HCT116 (cell line): ENCODE results near the gene RBM43. TPM values are rescaled to one million over a fixed set of nuclear protein-coding genes. Genes with fewer than 3 reads are reported as not detected.

Experiments
- ATAC-seq: fragments of 200-7000 bp; cut with Tn5 transposase; 2 replicates; pipeline ENCODE4 v1.9.1; 2020; ENCODE audit warnings: mild to moderate bottlenecking, moderate library complexity
- BruUV-seq: library from RNA; stranded (reverse); fragments of 400-500 nt; replicated peaks from 2 replicates; lab custom pipeline; 2021; lab: Mats Ljungman, UMichigan
- CTCF ChIA-PET: fragments of 300-600 bp; sonication (Branson Sonifier 250); formaldehyde crosslinking; loops from one replicate; lab custom pipeline; 2021; ENCODE audit warnings: antibody characterized with exemption; lab: Charles Lee
- POLR2A ChIA-PET: fragments of 300-600, 350-600 bp; sonication (Branson Sonifier 250); formaldehyde crosslinking; loops from one replicate; lab custom pipeline; 2021; ENCODE audit warnings: antibody characterized with exemption; lab: Charles Lee
- RAD21 ChIA-PET, 2 experiments: fragments of 300-600 bp; sonication (Branson Sonifier 250); formaldehyde crosslinking; loops; one replicate each; lab custom pipeline; 2023; ENCODE audit warnings: low total read pairs in 2 of 2; ENCODE audit not compliant: uncharacterized antibody in 2 of 2, unreplicated experiment in 2 of 2, low non-redundant PET in 1 of 2; lab: Charles Lee
- DNase-seq: peaks from one replicate; pipeline ENCODE4 v3.0.0-alpha.2; 2010; ENCODE audit warnings: low read depth, low spot score
- H2AFZ ChIP-seq: fragments of 200-600 bp; shearing (Covaris generic), sonication (generic); 2 replicates; pipeline ENCODE4 v1.6.1; 2017; ENCODE audit warnings: low read depth, mixed run types, mixed read lengths, antibody characterized with exemption, low read length; ENCODE audit not compliant: poor library complexity, severe bottlenecking
- H3K27ac ChIP-seq: 2 replicates; pipeline ENCODE4 v1.5.1; 2012; ENCODE audit warnings: low read depth, low read length
- H3K27me3 ChIP-seq: fragments of 200-600 bp; sonication (generic); 2 replicates; pipeline ENCODE4 v1.6.1; 2016; ENCODE audit warnings: mixed run types, low read length, mixed read lengths; ENCODE audit not compliant: insufficient read depth
- H3K36me3 ChIP-seq, 2 experiments: fragments of 200-500 bp in 1 of 2; fragments of 200-600 bp in 1 of 2; sonication (Bioruptor generic) in 1 of 2; sonication (generic) in 1 of 2; 2 replicates each; pipeline versions ENCODE4 v1.5.1 to v1.6.1; 2014 to 2016; ENCODE audit warnings: low read length in 2 of 2, inconsistent platforms in 1 of 2, mixed read lengths in 1 of 2, mixed run types in 1 of 2; ENCODE audit not compliant: insufficient read depth in 2 of 2, control insufficient read depth in 1 of 2
- H3K4me1 ChIP-seq, 2 experiments: fragments of 200-600 bp in 1 of 2; sonication (generic) in 1 of 2; 2 replicates each; pipeline versions ENCODE4 v1.5.1 to v1.6.1; 2012 to 2017; ENCODE audit warnings: low read length in 2 of 2, inconsistent platforms in 1 of 2, mild to moderate bottlenecking in 1 of 2, mixed read lengths in 1 of 2, mixed run types in 1 of 2, moderate library complexity in 1 of 2; ENCODE audit not compliant: insufficient read depth in 2 of 2, control insufficient read depth in 1 of 2
- H3K4me2 ChIP-seq: fragments of 200-600 bp; sonication (generic); 2 replicates; pipeline ENCODE4 v1.6.1; 2017; ENCODE audit warnings: mixed run types, low read length, mixed read lengths
- H3K4me3 ChIP-seq, 2 experiments: fragments of 200-600 bp in 1 of 2; sonication (generic) in 1 of 2; replicated peaks in 1 of 2; 2 replicates each; pipeline ENCODE4 v1.5.1; 2011 to 2016; ENCODE audit warnings: low read length in 2 of 2, control low read depth in 1 of 2, low read depth in 1 of 2, mild to moderate bottlenecking in 1 of 2, mixed read lengths in 1 of 2, mixed run types in 1 of 2
- H3K79me2 ChIP-seq: fragments of 200-600 bp; sonication (generic); 2 replicates; pipeline ENCODE4 v1.6.1; 2017; ENCODE audit warnings: mild to moderate bottlenecking, mixed run types, low read length, moderate library complexity, mixed read lengths; ENCODE audit not compliant: insufficient read depth
- H3K9ac ChIP-seq: fragments of 200-600 bp; sonication (generic); 2 replicates; pipeline ENCODE4 v1.6.1; 2016; ENCODE audit warnings: low read length, mixed read lengths
- H3K9me2 ChIP-seq: fragments of 200-600 bp; sonication (generic), shearing (Covaris generic); 2 replicates; pipeline ENCODE4 v1.6.1; 2017; ENCODE audit warnings: mixed run types, mild to moderate bottlenecking, moderate library complexity; ENCODE audit not compliant: insufficient read depth
- H3K9me3 ChIP-seq, 2 experiments: fragments of 200-500 bp in 1 of 2; fragments of 200-600 bp in 1 of 2; sonication (Bioruptor generic) in 1 of 2; sonication (generic) in 1 of 2; 2 replicates each; pipeline ENCODE4 v1.6.1; 2014 to 2017; ENCODE audit warnings: low read length in 2 of 2, mixed read lengths in 2 of 2, inconsistent platforms in 1 of 2, low read depth in 1 of 2, mild to moderate bottlenecking in 1 of 2, mixed run types in 1 of 2, moderate library complexity in 1 of 2; ENCODE audit not compliant: control insufficient read depth in 1 of 2, insufficient read depth in 1 of 2
- H4K20me1 ChIP-seq: fragments of 200-600 bp; sonication (generic), shearing (Covaris generic); 2 replicates; pipeline ENCODE4 v1.6.1; 2017; ENCODE audit warnings: mixed run types, mild to moderate bottlenecking, moderate library complexity; ENCODE audit not compliant: insufficient read depth
- CBX3 ChIP-seq: IDR thresholded peaks from 2 replicates; pipeline ENCODE4 v1.6.1; 2012; ENCODE audit warnings: low read depth
- CEBPB ChIP-seq: IDR thresholded peaks from 2 replicates; pipeline ENCODE4 v1.6.1; 2012; ENCODE audit warnings: low read depth
- EGR1 ChIP-seq: IDR thresholded peaks from 2 replicates; pipeline ENCODE4 v1.6.1; 2012; ENCODE audit warnings: low read depth
- ELF1 ChIP-seq: IDR thresholded peaks from 2 replicates; pipeline ENCODE4 v1.6.1; 2012; ENCODE audit warnings: low read depth, borderline replicate concordance
- EZH2 ChIP-seq: fragments of 200-600 bp; sonication (generic); IDR thresholded peaks from 2 replicates; pipeline ENCODE4 v1.6.1; 2017; ENCODE audit warnings: antibody characterized with exemption, mixed run types
- EZH2phosphoT487 ChIP-seq: fragments of 200-600 bp; IDR thresholded peaks from 2 replicates; pipeline ENCODE4 v1.6.1; 2018; ENCODE audit warnings: antibody characterized with exemption, borderline replicate concordance
- FOSL1 ChIP-seq: IDR thresholded peaks from 2 replicates; pipeline ENCODE4 v1.6.1; 2012; ENCODE audit warnings: low read depth
- JUND ChIP-seq: IDR thresholded peaks from 2 replicates; pipeline ENCODE4 v1.6.1; 2012
- POLR2A ChIP-seq: IDR thresholded peaks from 2 replicates; pipeline ENCODE4 v1.7.0; 2011; ENCODE audit warnings: borderline replicate concordance; ENCODE audit not compliant: insufficient read depth, insufficient read length; ENCODE audit errors: extremely low read depth
- POLR2AphosphoS5 ChIP-seq: IDR thresholded peaks from 2 replicates; pipeline ENCODE4 v1.6.1; 2011; ENCODE audit warnings: mild to moderate bottlenecking, low read depth, low read length, moderate library complexity
- SP1 ChIP-seq: IDR thresholded peaks from 2 replicates; pipeline ENCODE4 v1.6.1; 2012; ENCODE audit warnings: low read depth
- SRF ChIP-seq: IDR thresholded peaks from 2 replicates; pipeline ENCODE4 v1.6.1; 2012; ENCODE audit warnings: low read depth
- YY1 ChIP-seq: IDR thresholded peaks from 2 replicates; pipeline ENCODE4 v1.6.1; 2011; ENCODE audit warnings: low read length, low read depth, moderate library complexity, mild to moderate bottlenecking; ENCODE audit not compliant: insufficient replicate concordance; ENCODE audit errors: extremely low read depth
- ZFX ChIP-seq: fragments of 450-650 bp; IDR thresholded peaks from 2 replicates; pipeline ENCODE4 v1.6.1; 2017
- ZNF274 ChIP-seq: fragments of 200-500 bp; sonication (Bioruptor generic); IDR thresholded peaks from 2 replicates; pipeline ENCODE4 v1.6.1; 2014; ENCODE audit warnings: mild to moderate bottlenecking, low read depth, low read length, inconsistent platforms
- intact Hi-C: fragments of 100-400 bp; cut with micrococcal nuclease; formaldehyde crosslinking; loops from 2 replicates; pipeline ENCODE4 v1.10.0; 2022
- total RNA-seq: library from RNA; stranded (reverse); gene quantifications from one replicate; pipeline ENCODE4 v1.2.1, GENCODE V29; 2021; ENCODE audit not compliant: unreplicated experiment
- TF ChIP-seq, protein P1 (sequence below): IDR thresholded peaks from 2 replicates; pipeline ENCODE4 v1.6.1; 2011; ENCODE audit warnings: mild to moderate bottlenecking, low read length, moderate library complexity; ENCODE audit not compliant: insufficient replicate concordance; ENCODE audit errors: extremely low read depth
- TF ChIP-seq, protein P2 (sequence below), 3 experiments: fragments of 200-600 bp in 1 of 3; sonication (generic) in 1 of 3; IDR thresholded peaks in 2 of 3; conservative IDR thresholded peaks in 1 of 3; 2 replicates each; pipeline ENCODE4 v1.5.1; 2012 to 2017; ENCODE audit warnings: low read depth in 2 of 3, low read length in 2 of 3, antibody characterized with exemption in 1 of 3, borderline replicate concordance in 1 of 3, control low read depth in 1 of 3, mild to moderate bottlenecking in 1 of 3, mixed read lengths in 1 of 3, mixed run types in 1 of 3, moderate library complexity in 1 of 3; ENCODE audit not compliant: insufficient read depth in 1 of 3
- TF ChIP-seq, protein P3 (sequence below): IDR thresholded peaks from 2 replicates; pipeline ENCODE4 v1.6.1; 2012; ENCODE audit warnings: low read depth

The RBM43 gene
- total RNA-seq, 1 experiment from 2014 or later: 3.3 TPM

DNA sequence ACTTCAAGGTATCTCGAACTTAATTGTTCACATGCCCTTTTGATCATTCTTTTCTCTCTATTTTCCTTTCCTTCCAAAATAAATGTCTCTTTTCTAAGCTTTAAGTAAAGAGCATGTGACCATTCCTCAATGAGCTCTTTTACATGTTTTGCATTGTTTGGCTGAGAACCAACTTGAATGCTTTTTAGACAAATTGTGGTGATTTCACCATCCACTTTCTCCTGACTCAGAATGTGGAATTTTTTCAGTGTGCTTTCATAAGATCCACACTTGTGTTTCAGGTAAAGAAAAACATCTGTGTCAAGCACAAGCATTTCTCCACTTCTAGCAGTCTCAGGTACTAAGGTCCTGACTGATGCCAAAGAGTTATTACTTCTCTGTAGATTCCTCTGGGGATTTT, 10.7 kb downstream of the RBM43 start:
- no peaks in the 10 kb centered on the region for H3K27me3 ChIP-seq
- DNase-seq: no peak
- H3K4me2 ChIP-seq: no peak overlapping the region
- no TSS peak for BruUV-seq
- no peak overlapping the region for H3K27ac ChIP-seq
- ChIA-PET RAD21 (no interaction called here), CTCF (interaction anchor here (1.3 kb wide), 1 partner anchor 13 kb away, joined by 3 read pairs; no protein-coding TSS in a partner anchor), POLR2A (no interaction called here)
- H3K4me3 ChIP-seq: no peak overlapping the region
- H4K20me1 ChIP-seq: no peaks in the 10 kb centered on the region
- no peak for ATAC-seq
- no peak overlapping the region for H3K9ac ChIP-seq
- H3K9me2 ChIP-seq: no peaks in the 10 kb centered on the region
- no peaks in the 10 kb centered on the region for H3K4me1 ChIP-seq
- H3K79me2 ChIP-seq: no peaks in the 10 kb centered on the region
- H2AFZ ChIP-seq: no peak overlapping the region
- intact Hi-C loops: no loop called here
- no peaks in the 10 kb centered on the region for H3K36me3 ChIP-seq
- TF ChIP-seq, protein P1, sequence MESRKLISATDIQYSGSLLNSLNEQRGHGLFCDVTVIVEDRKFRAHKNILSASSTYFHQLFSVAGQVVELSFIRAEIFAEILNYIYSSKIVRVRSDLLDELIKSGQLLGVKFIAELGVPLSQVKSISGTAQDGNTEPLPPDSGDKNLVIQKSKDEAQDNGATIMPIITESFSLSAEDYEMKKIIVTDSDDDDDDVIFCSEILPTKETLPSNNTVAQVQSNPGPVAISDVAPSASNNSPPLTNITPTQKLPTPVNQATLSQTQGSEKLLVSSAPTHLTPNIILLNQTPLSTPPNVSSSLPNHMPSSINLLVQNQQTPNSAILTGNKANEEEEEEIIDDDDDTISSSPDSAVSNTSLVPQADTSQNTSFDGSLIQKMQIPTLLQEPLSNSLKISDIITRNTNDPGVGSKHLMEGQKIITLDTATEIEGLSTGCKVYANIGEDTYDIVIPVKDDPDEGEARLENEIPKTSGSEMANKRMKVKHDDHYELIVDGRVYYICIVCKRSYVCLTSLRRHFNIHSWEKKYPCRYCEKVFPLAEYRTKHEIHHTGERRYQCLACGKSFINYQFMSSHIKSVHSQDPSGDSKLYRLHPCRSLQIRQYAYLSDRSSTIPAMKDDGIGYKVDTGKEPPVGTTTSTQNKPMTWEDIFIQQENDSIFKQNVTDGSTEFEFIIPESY: no peak
- no peak for TF ChIP-seq FOSL1
- TF ChIP-seq ZNF274: no peak
- TF ChIP-seq JUND: no peak
- TF ChIP-seq YY1: no peak
- TF ChIP-seq CBX3: no peak
- no peak for TF ChIP-seq ELF1
- TF ChIP-seq ZFX: no peak
- no peak for TF ChIP-seq SRF
- TF ChIP-seq, protein P2, sequence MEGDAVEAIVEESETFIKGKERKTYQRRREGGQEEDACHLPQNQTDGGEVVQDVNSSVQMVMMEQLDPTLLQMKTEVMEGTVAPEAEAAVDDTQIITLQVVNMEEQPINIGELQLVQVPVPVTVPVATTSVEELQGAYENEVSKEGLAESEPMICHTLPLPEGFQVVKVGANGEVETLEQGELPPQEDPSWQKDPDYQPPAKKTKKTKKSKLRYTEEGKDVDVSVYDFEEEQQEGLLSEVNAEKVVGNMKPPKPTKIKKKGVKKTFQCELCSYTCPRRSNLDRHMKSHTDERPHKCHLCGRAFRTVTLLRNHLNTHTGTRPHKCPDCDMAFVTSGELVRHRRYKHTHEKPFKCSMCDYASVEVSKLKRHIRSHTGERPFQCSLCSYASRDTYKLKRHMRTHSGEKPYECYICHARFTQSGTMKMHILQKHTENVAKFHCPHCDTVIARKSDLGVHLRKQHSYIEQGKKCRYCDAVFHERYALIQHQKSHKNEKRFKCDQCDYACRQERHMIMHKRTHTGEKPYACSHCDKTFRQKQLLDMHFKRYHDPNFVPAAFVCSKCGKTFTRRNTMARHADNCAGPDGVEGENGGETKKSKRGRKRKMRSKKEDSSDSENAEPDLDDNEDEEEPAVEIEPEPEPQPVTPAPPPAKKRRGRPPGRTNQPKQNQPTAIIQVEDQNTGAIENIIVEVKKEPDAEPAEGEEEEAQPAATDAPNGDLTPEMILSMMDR (IDR thresholded peaks at IDR 0.05 in 2 of 3, conservative IDR thresholded peaks at IDR 0.05 in 1 of 3; ENCODE audit: borderline replicate concordance in 1 of 3, insufficient read depth in 1 of 3, low read depth in 2 of 3, low read length in 2 of 3): no peak
- TF ChIP-seq SP1: no peak
- no peak for TF ChIP-seq EZH2phosphoT487
- TF ChIP-seq EGR1: no peak
- TF ChIP-seq, protein P3, sequence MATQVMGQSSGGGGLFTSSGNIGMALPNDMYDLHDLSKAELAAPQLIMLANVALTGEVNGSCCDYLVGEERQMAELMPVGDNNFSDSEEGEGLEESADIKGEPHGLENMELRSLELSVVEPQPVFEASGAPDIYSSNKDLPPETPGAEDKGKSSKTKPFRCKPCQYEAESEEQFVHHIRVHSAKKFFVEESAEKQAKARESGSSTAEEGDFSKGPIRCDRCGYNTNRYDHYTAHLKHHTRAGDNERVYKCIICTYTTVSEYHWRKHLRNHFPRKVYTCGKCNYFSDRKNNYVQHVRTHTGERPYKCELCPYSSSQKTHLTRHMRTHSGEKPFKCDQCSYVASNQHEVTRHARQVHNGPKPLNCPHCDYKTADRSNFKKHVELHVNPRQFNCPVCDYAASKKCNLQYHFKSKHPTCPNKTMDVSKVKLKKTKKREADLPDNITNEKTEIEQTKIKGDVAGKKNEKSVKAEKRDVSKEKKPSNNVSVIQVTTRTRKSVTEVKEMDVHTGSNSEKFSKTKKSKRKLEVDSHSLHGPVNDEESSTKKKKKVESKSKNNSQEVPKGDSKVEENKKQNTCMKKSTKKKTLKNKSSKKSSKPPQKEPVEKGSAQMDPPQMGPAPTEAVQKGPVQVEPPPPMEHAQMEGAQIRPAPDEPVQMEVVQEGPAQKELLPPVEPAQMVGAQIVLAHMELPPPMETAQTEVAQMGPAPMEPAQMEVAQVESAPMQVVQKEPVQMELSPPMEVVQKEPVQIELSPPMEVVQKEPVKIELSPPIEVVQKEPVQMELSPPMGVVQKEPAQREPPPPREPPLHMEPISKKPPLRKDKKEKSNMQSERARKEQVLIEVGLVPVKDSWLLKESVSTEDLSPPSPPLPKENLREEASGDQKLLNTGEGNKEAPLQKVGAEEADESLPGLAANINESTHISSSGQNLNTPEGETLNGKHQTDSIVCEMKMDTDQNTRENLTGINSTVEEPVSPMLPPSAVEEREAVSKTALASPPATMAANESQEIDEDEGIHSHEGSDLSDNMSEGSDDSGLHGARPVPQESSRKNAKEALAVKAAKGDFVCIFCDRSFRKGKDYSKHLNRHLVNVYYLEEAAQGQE: no peak
- TF ChIP-seq CEBPB: no peak
- no peak for TF ChIP-seq POLR2AphosphoS5
- no peak for TF ChIP-seq EZH2
- TF ChIP-seq POLR2A: no peak
- H3K9me3 ChIP-seq: peaks cover 3 to 6% of the 10 kb centered on the region in 2 experiments; a peak in 2 of 4 replicates
